Hepatocyte (in vitro differentiated cells): Measurements from ENCODE around the gene LRRTM2. TPM values are rescaled to one million over a fixed set of nuclear protein-coding genes. Genes with fewer than 3 reads are reported as not detected.

Experiments
- DNase-seq: peaks from one replicate; pipeline ENCODE4 v3.0.0-alpha.2; 2016; ENCODE audit warnings: low spot score
- H2AFZ ChIP-seq: fragments of 200-600 bp; sonication (generic); 2 replicates; pipeline ENCODE4 v1.6.0; 2016; ENCODE audit warnings: antibody characterized with exemption, mild to moderate bottlenecking
- H3K27ac ChIP-seq: fragments of 200-600 bp; sonication (generic); 2 replicates; pipeline ENCODE4 v1.5.1; 2016; ENCODE audit warnings: mild to moderate bottlenecking
- H3K27me3 ChIP-seq: fragments of 200-600 bp; sonication (generic); 2 replicates; pipeline ENCODE4 v1.6.1; 2016
- H3K36me3 ChIP-seq: fragments of 200-600 bp; sonication (generic); replicated peaks from 2 replicates; pipeline ENCODE4 v1.5.1; 2016; ENCODE audit warnings: low read depth; ENCODE audit not compliant: insufficient read depth
- H3K4me1 ChIP-seq: fragments of 200-600 bp; sonication (generic); 2 replicates; pipeline ENCODE4 v1.5.1; 2016; ENCODE audit warnings: mild to moderate bottlenecking, moderate library complexity; ENCODE audit not compliant: insufficient read depth
- H3K4me2 ChIP-seq: fragments of 200-600 bp; sonication (generic); 2 replicates; pipeline ENCODE4 v1.6.0; 2016
- H3K4me3 ChIP-seq: fragments of 200-600 bp; sonication (generic); 2 replicates; pipeline ENCODE4 v1.5.1; 2016; ENCODE audit warnings: mild to moderate bottlenecking
- H3K79me2 ChIP-seq: fragments of 200-600 bp; sonication (generic); 2 replicates; pipeline ENCODE4 v1.6.0; 2017; ENCODE audit warnings: mild to moderate bottlenecking
- H3K9me2 ChIP-seq: fragments of 200-600 bp; sonication (generic); replicated peaks from 2 replicates; pipeline ENCODE4 v1.6.0; 2017; ENCODE audit warnings: mild to moderate bottlenecking; ENCODE audit not compliant: insufficient read depth
- H3K9me3 ChIP-seq: fragments of 200-600 bp; sonication (generic); 2 replicates; pipeline ENCODE4 v1.5.1; 2016; ENCODE audit warnings: low read depth, mild to moderate bottlenecking
- H4K20me1 ChIP-seq: fragments of 200-600 bp; sonication (generic); 2 replicates; pipeline ENCODE4 v1.6.0; 2016; ENCODE audit warnings: mild to moderate bottlenecking; ENCODE audit not compliant: insufficient read depth, poor library complexity, severe bottlenecking
- CTCF ChIP-seq: fragments of 200-600 bp; sonication (generic); IDR thresholded peaks from 2 replicates; pipeline ENCODE4 v1.5.1; 2016; ENCODE audit warnings: antibody characterized with exemption, mild to moderate bottlenecking; ENCODE audit not compliant: poor library complexity
- EZH2 ChIP-seq: fragments of 200-600 bp; sonication (generic); IDR thresholded peaks from 2 replicates; pipeline ENCODE4 v1.6.1; 2016; ENCODE audit warnings: antibody characterized with exemption, mild to moderate bottlenecking, borderline replicate concordance
- EZH2phosphoT487 ChIP-seq: fragments of 200-600 bp; sonication (generic); IDR thresholded peaks from one replicate; pipeline ENCODE4 v1.6.1; 2018; ENCODE audit warnings: antibody characterized with exemption, mild to moderate bottlenecking, low read depth, moderate library complexity; ENCODE audit not compliant: unreplicated experiment, severe bottlenecking
- WGBS: methylation state at CpG from one replicate; pipeline ENCODE4 v1.1.6; 2016; ENCODE audit warnings: low lambda C conversion rate; ENCODE audit errors: missing lambda C conversion rate; 5-methylcytosine and 5-hydroxymethylcytosine counted together
- polyA plus RNA-seq: library from polyadenylated mRNA; unstranded; fragments of >200 nt; fragmentation: Nextera tagmentation; extraction: Ambion mirVana; gene quantifications from 2 replicates; pipeline ENCODE4 v1.2.1, GENCODE V29; 2016
- total RNA-seq: library from RNA; depleted of rRNA; stranded (reverse); fragments of >200 nt; gene quantifications from 2 replicates; pipeline ENCODE4 v1.2.3, GENCODE V29; 2014

LRRTM2 gene
- total and polyA plus RNA-seq, 2 experiments from 2014 or later: 0.22 to 0.47 TPM

DNA sequence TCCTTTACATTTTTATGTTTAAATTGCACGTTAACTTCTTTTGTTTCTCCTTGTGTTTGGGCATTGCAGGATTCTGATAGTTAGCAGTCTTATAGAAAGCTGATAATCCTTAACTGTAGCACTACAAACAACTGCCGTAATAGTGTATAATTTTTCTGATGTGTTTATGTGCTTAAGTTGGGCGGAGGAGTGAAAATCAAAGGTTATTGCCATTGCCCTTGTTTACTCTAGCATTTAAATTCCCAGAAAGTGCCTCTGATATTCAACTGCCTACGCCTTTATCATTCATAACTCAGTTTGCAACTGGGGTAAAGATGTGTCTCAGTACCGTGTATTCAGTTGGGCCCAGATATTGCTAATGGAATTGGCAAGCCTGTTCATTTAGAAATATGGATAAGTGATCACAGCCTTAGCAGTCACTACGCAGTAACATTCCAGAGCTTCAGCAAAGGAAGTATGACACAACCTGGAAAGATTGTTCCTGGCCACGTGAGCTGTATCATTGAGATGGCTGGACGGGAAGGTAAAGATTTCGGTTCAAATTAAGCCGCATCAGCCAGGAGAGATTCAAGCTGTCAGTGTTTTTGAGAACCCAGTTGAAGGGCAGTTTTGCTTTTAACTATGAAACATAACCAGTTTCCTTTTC is 28.1 kb upstream of the LRRTM2 start:
- H3K9me3 ChIP-seq: no peaks in the 10 kb centered on the region
- no peak overlapping the region for H2AFZ ChIP-seq
- H3K4me2 ChIP-seq: no peak overlapping the region
- peaks cover 5% of the 10 kb centered on the region for H4K20me1 ChIP-seq
- no peaks in the 10 kb centered on the region for H3K27me3 ChIP-seq
- H3K4me3 ChIP-seq: no peak overlapping the region
- DNase-seq: no peak
- H3K4me1 ChIP-seq: no peaks in the 10 kb centered on the region
- 89% methylated on average over 10 of the region's 10 CpGs for WGBS
- TF ChIP-seq EZH2phosphoT487 (no peak), CTCF (no peak), EZH2 (no peak)
- H3K36me3 ChIP-seq: no peaks in the 10 kb centered on the region
- H3K27ac ChIP-seq: no peak overlapping the region
- H3K79me2 ChIP-seq: peaks cover 21% of the 10 kb centered on the region
- H3K9me2 ChIP-seq: no peaks in the 10 kb centered on the region

DNA sequence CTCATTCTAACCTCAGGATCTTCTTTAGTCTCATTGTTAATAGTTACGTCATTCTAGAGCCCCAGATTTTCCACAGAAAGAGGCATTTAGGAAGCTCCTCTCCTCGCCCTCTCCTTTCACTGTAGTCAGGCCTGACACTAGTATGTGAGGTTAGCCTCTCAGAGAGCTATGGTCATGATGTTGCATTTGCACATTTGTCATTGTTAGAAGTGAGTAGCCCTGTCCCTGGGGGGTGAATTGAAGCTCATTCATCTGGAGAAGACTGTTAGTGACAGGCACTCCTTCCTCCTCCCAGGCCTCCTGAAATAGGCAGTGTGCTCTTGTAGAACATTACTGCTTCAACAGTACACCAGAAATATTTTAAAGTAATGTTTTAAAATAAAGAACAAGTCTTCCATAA is 26.6 kb upstream of the LRRTM2 start:
- Histone ChIP-seq H3K9me2 (no peaks in the 10 kb centered on the region), H3K36me3 (no peaks in the 10 kb centered on the region), H3K27me3 (no peaks in the 10 kb centered on the region), H3K9me3 (no peaks in the 10 kb centered on the region), H3K27ac (no peak overlapping the region), H2AFZ (no peak overlapping the region), H4K20me1 (peaks cover 2% of the 10 kb centered on the region), H3K79me2 (peaks cover 27% of the 10 kb centered on the region), H3K4me2 (no peak overlapping the region), H3K4me3 (no peak overlapping the region), H3K4me1 (no peaks in the 10 kb centered on the region)
- TF ChIP-seq EZH2 (no peak), CTCF (no peak), EZH2phosphoT487 (no peak)
- WGBS: 97% methylated on average over 2 of the region's 2 CpGs
- no peak for DNase-seq

GRCh38 chr5:138900281-138900965 is 25.3 kb upstream of the LRRTM2 start:
- Histone ChIP-seq H4K20me1 (peaks cover 2% of the 10 kb centered on the region), H3K27ac (no peak overlapping the region)

More at GRCh38 chr5:138900281-138900965, 25.3 kb upstream of the LRRTM2 start:
- no peak for DNase-seq
- H3K9me2 ChIP-seq: no peaks in the 10 kb centered on the region
- H3K9me3 ChIP-seq: no peaks in the 10 kb centered on the region
- H3K4me2 ChIP-seq: no peak overlapping the region
- H2AFZ ChIP-seq: no peak overlapping the region
- no peaks in the 10 kb centered on the region for H3K4me1 ChIP-seq
- H3K4me3 ChIP-seq: no peak overlapping the region
- TF ChIP-seq EZH2 (no peak), EZH2phosphoT487 (no peak), CTCF (no peak)
- peaks cover 37% of the 10 kb centered on the region for H3K79me2 ChIP-seq
- no peaks in the 10 kb centered on the region for H3K27me3 ChIP-seq
- 83% methylated on average over 6 of the region's 6 CpGs for WGBS
- no peaks in the 10 kb centered on the region for H3K36me3 ChIP-seq
